ENCODE measurements around the gene FIP1L1. TPM values are rescaled to one million over a fixed set of nuclear protein-coding genes. Genes with fewer than 3 reads are reported as not detected.

Gene FIP1L1
- total and polyA plus RNA-seq, 9 of the 15 experiments (the other 6 are each of a cell fraction or from before 2014, with no cell fraction given): 34.6 to 137 (median 72.0) TPM

GRCh38 chr4:53377319-53378170, at the start of gene FIP1L1 (continued):
- TF ChIP-seq EHMT2 (IDR thresholded peaks at IDR 0.05) (no peak), EGR1 (conservative IDR thresholded peaks at IDR 0.05) (peak; percentile 46), E2F6 (IDR thresholded peaks at IDR 0.05; ENCODE audit: borderline replicate concordance in 1 of 2, extremely low read depth in 1 of 2, insufficient read depth in 1 of 2, insufficient read length in 1 of 2, low read depth in 1 of 2, low read length in 1 of 2, poor library complexity in 1 of 2, severe bottlenecking in 1 of 2) (peak; percentile 50 to 90), ZNF24 (IDR thresholded peaks at IDR 0.05) (0 out of 2 replicates have a peak, but pooled peaks have one; percentile 26), SRSF1 (IDR thresholded peaks at IDR 0.05; ENCODE audit: low read depth, low read length) (no peak), SMAD4 (CRISPR knock-in tag; conservative IDR thresholded peaks at IDR 0.05) (no peak; the same call in 1 of the 2 replicates), ZEB2 (IDR thresholded peaks at IDR 0.05) (no peak), MIER1 (IDR thresholded peaks at IDR 0.05; ENCODE audit: low read depth) (no peak), NFXL1 (CRISPR knock-in tag; IDR thresholded peaks at IDR 0.05) (no peak), LARP7 (IDR thresholded peaks at IDR 0.05) (no peak), PPARD (CRISPR knock-in tag; IDR thresholded peaks at IDR 0.05) (no peak), ARNT (IDR thresholded peaks at IDR 0.05) (no peak), POLR2AphosphoS5 (IDR thresholded peaks at IDR 0.05; ENCODE audit: control insufficient read depth, insufficient read depth, low read depth, low read length) (peak; percentile 87), KLF10 (CRISPR knock-in tag; IDR thresholded peaks at IDR 0.05) (no peak), NUFIP1 (IDR thresholded peaks at IDR 0.05; ENCODE audit: partially characterized antibody) (no peak), CCNT2 (IDR thresholded peaks at IDR 0.05; ENCODE audit: borderline replicate concordance, extremely low read depth, insufficient read length, low read depth, low read length) (peak; percentile 50), GTF2B (IDR thresholded peaks at IDR 0.05; ENCODE audit: extremely low read depth, insufficient read length) (no peak), ARID1B (IDR thresholded peaks at IDR 0.05) (0 out of 2 replicates have a peak, but pooled peaks have one; percentile 7), NFE2L1 (tag; IDR thresholded peaks at IDR 0.05; ENCODE audit: borderline replicate concordance, low read depth) (no peak), ETV5 (CRISPR knock-in tag; IDR thresholded peaks at IDR 0.05; ENCODE audit: low read depth) (peak; percentile 69), KHSRP (IDR thresholded peaks at IDR 0.05) (no peak), ZNF644 (tag; IDR thresholded peaks at IDR 0.05; ENCODE audit: low read depth) (no peak), ZNF75A (CRISPR knock-in tag; IDR thresholded peaks at IDR 0.05) (no peak), PKNOX1 (IDR thresholded peaks at IDR 0.05) (no peak), RBM39 (optimal IDR thresholded peaks at IDR 0.05; ENCODE audit: low read depth, low read length) (no peak), OTX1 (CRISPR knock-in tag; IDR thresholded peaks at IDR 0.05) (no peak), DIDO1 (tag; IDR thresholded peaks at IDR 0.05; ENCODE audit: low read depth) (no peak), TGIF2 (CRISPR knock-in tag; IDR thresholded peaks at IDR 0.05) (peak; percentile 63; the same call in 1 of the 2 replicates), RUNX1 (IDR thresholded peaks at IDR 0.05; ENCODE audit: low read depth) (no peak)

Measured in K562 (cell line).